CD8-positive, alpha-beta memory T cell (primary cell): ENCODE data around the gene SIGLEC12. TPM values are rescaled to one million over a fixed set of nuclear protein-coding genes. Genes with fewer than 3 reads are reported as not detected.
"Not testable (repeated sequence)": the region's sequence is repeated elsewhere in the genome, so short reads cannot be mapped to it uniquely, and the experiment has no call there.

Source experiments
- CTCF ChIA-PET: fragments of 350-600 bp; sonication (Branson Sonifier 250); formaldehyde crosslinking; loops from one replicate; lab custom pipeline; 2021; ENCODE audit warnings: antibody characterized with exemption; lab: Charles Lee
- POLR2A ChIA-PET: fragments of 350-600 bp; sonication (Branson Sonifier 250); formaldehyde crosslinking; loops from one replicate; lab custom pipeline; 2021; ENCODE audit warnings: antibody characterized with exemption; lab: Charles Lee
- DNase-seq, 5 donors: peaks; one replicate each; pipeline versions ENCODE4 v3.0.0 to v3.0.0-alpha.2; 2020 to 2022; ENCODE audit warnings: mixed read lengths in 1 of 5
- H3K27ac ChIP-seq: one replicate; pipeline ENCODE4 v1.7.0; 2013; ENCODE audit warnings: low read depth, mild to moderate bottlenecking, low read length, moderate library complexity
- H3K27me3 ChIP-seq: 2 replicates; pipeline ENCODE4 v1.7.0; 2013; ENCODE audit warnings: low read length, mild to moderate bottlenecking; ENCODE audit not compliant: insufficient read depth, poor library complexity, severe bottlenecking
- H3K36me3 ChIP-seq: 2 replicates; pipeline ENCODE4 v1.7.0; 2013; ENCODE audit warnings: mild to moderate bottlenecking, low read length, moderate library complexity; ENCODE audit not compliant: insufficient read depth
- H3K4me1 ChIP-seq: 2 replicates; pipeline ENCODE4 v1.7.0; 2013; ENCODE audit warnings: mild to moderate bottlenecking, low read length, moderate library complexity; ENCODE audit not compliant: insufficient read depth
- H3K4me3 ChIP-seq: 2 replicates; pipeline ENCODE4 v1.7.0; 2013; ENCODE audit warnings: mild to moderate bottlenecking, low read length
- H3K9me3 ChIP-seq: 2 replicates; pipeline ENCODE4 v1.7.0; 2013; ENCODE audit warnings: mild to moderate bottlenecking, low read length
- H3K27ac Mint-ChIP-seq, 8 donors: one replicate each; pipeline ENCODE4 v1.8.0; 2020 to 2021; ENCODE audit warnings: mixed read lengths in 8 of 8, mild to moderate bottlenecking in 6 of 8, inconsistent platforms in 3 of 8, moderate library complexity in 3 of 8
- H3K27me3 Mint-ChIP-seq, 2 donors: one replicate each; pipeline ENCODE4 v1.8.0; 2020 to 2021; ENCODE audit warnings: mixed read lengths in 2 of 2, mild to moderate bottlenecking in 1 of 2, moderate library complexity in 1 of 2
- H3K36me3 Mint-ChIP-seq, 3 donors: one replicate each; pipeline ENCODE4 v1.8.0; 2020 to 2021; ENCODE audit warnings: mixed read lengths in 3 of 3, inconsistent platforms in 1 of 3, mild to moderate bottlenecking in 1 of 3
- H3K4me1 Mint-ChIP-seq, 3 donors: one replicate each; pipeline ENCODE4 v1.8.0; 2020 to 2021; ENCODE audit warnings: mixed read lengths in 3 of 3, inconsistent platforms in 1 of 3, mild to moderate bottlenecking in 1 of 3
- H3K4me3 Mint-ChIP-seq, 7 donors: one replicate each; pipeline ENCODE4 v1.8.0; 2020 to 2021; ENCODE audit warnings: mixed read lengths in 7 of 7, mild to moderate bottlenecking in 6 of 7, moderate library complexity in 4 of 7, inconsistent platforms in 2 of 7
- H3K9me3 Mint-ChIP-seq, 5 donors: one replicate each; pipeline ENCODE4 v1.8.0; 2020 to 2022; ENCODE audit warnings: mixed read lengths in 5 of 5, mild to moderate bottlenecking in 3 of 5, moderate library complexity in 2 of 5, inconsistent platforms in 1 of 5
- polyA plus RNA-seq: library from polyadenylated mRNA; unstranded; fragments of 300-500 nt; fragmentation: Illumina TruSeq; gene quantifications from one replicate; pipeline ENCODE4 v1.2.3, GENCODE V29; 2021
- total RNA-seq, 2 experiments: library from RNA; stranded (reverse); gene quantifications; one replicate each; pipeline ENCODE4 v1.2.3, GENCODE V29; 2021

The SIGLEC12 gene
- total and polyA plus RNA-seq, 3 experiments from 2014 or later = 0.31 to 1.0 (median 0.60) TPM

DNA sequence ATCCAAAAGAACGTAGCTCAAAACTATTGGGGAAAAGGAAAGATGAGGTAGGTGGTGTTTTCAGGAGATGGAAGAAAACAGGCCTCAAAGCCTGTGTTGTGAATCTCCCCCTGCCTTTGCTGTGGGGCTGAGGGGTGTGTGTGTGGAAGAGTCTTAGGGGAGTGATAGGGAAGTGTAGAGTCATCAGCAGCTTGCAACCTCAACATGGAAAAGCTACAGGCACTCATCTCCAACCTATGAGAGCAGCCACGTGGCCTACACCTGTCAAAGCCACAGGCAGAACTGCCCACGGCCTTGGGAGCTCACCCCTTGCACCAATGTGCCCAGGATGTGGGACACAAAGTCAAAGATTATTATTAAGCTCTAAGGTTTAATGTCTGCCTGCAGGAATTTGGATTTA lies 4.3 kb upstream of the SIGLEC12 start:
- no peaks in the 10 kb centered on the region for H3K4me1 ChIP-seq

DNA sequence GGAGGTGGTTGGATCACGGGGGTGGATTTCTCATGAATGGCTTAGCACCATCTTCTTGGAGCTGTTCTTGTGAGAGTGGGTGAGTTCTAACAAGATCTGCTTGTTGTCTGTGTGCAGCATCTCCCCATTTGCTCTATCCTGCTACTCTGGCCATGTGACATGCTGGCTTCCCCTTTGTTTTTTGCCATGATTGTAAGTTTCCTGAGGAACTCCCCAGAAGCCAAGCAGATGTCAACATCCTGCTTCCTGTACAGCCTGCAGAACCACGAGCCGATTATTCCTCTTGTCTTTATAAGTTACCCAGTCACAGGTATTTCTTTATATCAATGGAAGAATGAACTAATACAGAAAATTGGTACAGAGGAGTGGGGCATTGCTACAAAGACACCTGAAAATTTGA lies 2.3 kb upstream of the SIGLEC12 start:
- H3K9me3 Mint-ChIP-seq = peaks cover 0 to 6% (median 3%) of the 10 kb centered on the region in 5 donors
- H3K36me3 Mint-ChIP-seq = no peaks in the 10 kb centered on the region
- H3K27ac ChIP-seq = no peak overlapping the region
- CTCF ChIA-PET = no interaction called here
- no peaks in the 10 kb centered on the region for H3K4me1 ChIP-seq
- H3K27ac Mint-ChIP-seq = no peak overlapping the region
- H3K36me3 ChIP-seq = no peaks in the 10 kb centered on the region
- H3K4me3 Mint-ChIP-seq = no peak overlapping the region
- no peak for DNase-seq
- no peak overlapping the region for H3K4me3 ChIP-seq
- H3K9me3 ChIP-seq = no peaks in the 10 kb centered on the region
- H3K27me3 ChIP-seq = no peaks in the 10 kb centered on the region
- peaks cover 3 to 8% of the 10 kb centered on the region in 2 donors for H3K27me3 Mint-ChIP-seq
- POLR2A ChIA-PET = no interaction called here
- H3K4me1 Mint-ChIP-seq = peaks cover 0 to 5% (median 3%) of the 10 kb centered on the region in 3 donors

More for the DNA sequence above, 4.3 kb upstream of the SIGLEC12 start:
- no peaks in the 10 kb centered on the region for H3K36me3 Mint-ChIP-seq
- no peak for DNase-seq
- Histone ChIP-seq H3K9me3 (no peaks in the 10 kb centered on the region), H3K27ac (no peak overlapping the region), H3K4me3 (no peak overlapping the region), H3K27me3 (no peaks in the 10 kb centered on the region), H3K36me3 (no peaks in the 10 kb centered on the region)
- peaks cover 0 to 6% (median 3%) of the 10 kb centered on the region in 5 donors for H3K9me3 Mint-ChIP-seq
- peaks cover 8 to 22% of the 10 kb centered on the region in 2 donors for H3K27me3 Mint-ChIP-seq
- CTCF ChIA-PET = interaction anchor here (1.2 kb wide), 1 partner anchor 33 kb away, joined by 3 read pairs; no protein-coding TSS in a partner anchor
- no peak overlapping the region for H3K4me3 Mint-ChIP-seq
- no peak overlapping the region for H3K27ac Mint-ChIP-seq
- POLR2A ChIA-PET = no interaction called here
- H3K4me1 Mint-ChIP-seq = peaks cover 0 to 5% (median 3%) of the 10 kb centered on the region in 3 donors

DNA sequence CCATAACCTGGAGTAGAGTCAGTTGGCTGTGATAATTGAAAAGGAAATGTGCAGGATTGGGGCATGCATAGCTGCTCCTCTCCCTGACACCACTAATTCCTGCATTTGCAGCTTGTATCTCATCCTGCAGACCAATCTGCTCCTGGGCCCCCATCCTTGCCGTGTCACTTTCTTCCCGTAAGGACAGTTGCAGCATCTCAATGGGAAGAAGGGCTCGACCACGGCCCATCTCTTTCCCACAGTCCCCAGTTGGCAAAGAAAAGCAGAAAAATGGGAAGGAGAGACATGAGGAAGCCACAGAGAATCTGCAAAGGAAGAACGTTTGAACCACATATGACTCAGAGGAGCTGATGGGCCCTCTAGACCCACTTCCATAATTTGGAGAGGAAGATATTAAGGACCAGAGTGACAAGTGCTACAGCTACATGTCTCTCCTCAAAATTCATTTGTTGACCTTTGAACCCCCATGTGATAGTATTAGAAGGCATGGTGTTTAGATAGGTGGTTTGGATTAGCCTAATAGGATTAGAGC lies 1.8 kb upstream of the SIGLEC12 start:
- no peak for DNase-seq
- no peaks in the 10 kb centered on the region for H3K36me3 Mint-ChIP-seq
- no peak overlapping the region for H3K27ac ChIP-seq
- H3K4me1 ChIP-seq = no peaks in the 10 kb centered on the region
- no peak overlapping the region for H3K4me3 ChIP-seq
- H3K27me3 ChIP-seq = no peaks in the 10 kb centered on the region
- POLR2A ChIA-PET = no interaction called here
- peaks cover 3 to 13% of the 10 kb centered on the region in 2 donors for H3K27me3 Mint-ChIP-seq
- H3K4me3 Mint-ChIP-seq = no peak overlapping the region
- H3K4me1 Mint-ChIP-seq = peaks cover 0 to 5% (median 3%) of the 10 kb centered on the region in 3 donors
- peaks cover 0 to 6% (median 3%) of the 10 kb centered on the region in 5 donors for H3K9me3 Mint-ChIP-seq
- H3K27ac Mint-ChIP-seq = peak overlapping the region in 1 of 8 donors; percentile 44
- no peaks in the 10 kb centered on the region for H3K36me3 ChIP-seq
- no peaks in the 10 kb centered on the region for H3K9me3 ChIP-seq
- CTCF ChIA-PET = no interaction called here

DNA sequence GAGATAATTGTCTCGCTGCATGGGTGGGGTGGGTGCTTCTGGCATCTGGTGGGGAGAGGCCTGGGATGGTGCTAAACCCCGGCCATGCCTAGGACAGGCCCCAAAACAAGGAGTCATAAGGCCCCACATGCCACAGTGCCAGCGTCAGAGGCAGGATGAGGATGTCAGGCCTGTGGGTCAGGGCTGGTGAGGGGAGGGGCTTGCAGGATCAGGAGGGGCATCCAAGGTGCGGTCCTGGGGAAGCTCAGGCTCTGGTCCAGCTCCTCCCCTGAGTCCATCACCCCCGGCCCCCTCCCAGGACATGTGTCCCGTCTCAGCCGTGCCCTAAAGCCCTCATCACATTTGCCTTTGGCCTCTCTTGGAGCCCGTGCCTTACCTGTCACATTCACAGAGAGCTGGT lies 669 bp downstream of the SIGLEC12 start:
- H3K4me3 Mint-ChIP-seq, H3K36me3 Mint-ChIP-seq, DNase-seq, H3K4me1 Mint-ChIP-seq, H3K27me3 ChIP-seq, H3K9me3 Mint-ChIP-seq, H3K4me3 ChIP-seq, CTCF ChIA-PET, H3K9me3 ChIP-seq, H3K27ac ChIP-seq, H3K4me1 ChIP-seq, POLR2A ChIA-PET, H3K36me3 ChIP-seq: not testable (repeated sequence)
- Mint-ChIP-seq H3K27ac (peak overlapping the region in 1 of 8 donors; percentile 33), H3K27me3 (peaks cover 3 to 13% of the 10 kb centered on the region in 2 donors)

DNA sequence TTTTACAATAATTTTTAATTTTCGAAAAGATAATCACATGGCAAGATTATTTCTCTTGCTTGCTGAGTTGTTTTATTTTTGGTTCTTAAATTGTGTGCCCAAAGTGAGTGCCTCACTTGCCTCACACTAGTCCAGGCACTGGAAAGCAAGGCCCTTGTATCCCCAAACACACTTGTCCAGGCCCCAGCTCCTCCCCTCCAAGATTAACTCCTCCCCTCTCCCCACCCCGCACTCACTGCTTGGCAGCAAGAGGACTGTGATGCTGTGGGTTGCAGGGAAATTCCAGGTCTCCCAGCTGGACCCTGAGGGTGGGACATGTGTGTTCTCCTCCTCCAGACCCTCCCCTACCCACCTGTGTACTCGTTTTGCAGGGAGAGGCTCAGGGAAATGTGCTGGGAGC lies 3.9 kb downstream of the SIGLEC12 start:
- ChIA-PET CTCF (no interaction called here), POLR2A (no interaction called here)
- H3K27ac Mint-ChIP-seq = no peak overlapping the region

DNA sequence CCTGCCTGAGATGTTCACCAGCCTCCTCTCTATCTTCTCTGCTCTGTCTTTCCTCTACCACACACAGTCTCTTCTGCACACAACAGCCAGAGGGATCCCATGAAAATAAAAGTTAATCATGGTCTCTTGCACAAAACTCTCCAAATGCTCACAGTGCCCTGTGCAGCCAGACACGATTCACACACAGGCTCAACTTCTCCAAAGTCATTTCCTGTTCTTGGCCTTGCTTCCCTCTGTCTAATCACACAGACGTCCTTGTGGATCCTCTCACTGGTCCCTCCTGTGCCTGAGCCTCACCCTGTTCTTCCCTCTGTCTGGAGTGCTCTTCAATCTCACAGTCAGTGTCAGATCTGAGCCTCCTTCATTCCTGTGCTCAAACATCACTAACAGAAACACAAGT lies 7.8 kb downstream of the SIGLEC12 start:
- no peaks in the 10 kb centered on the region for H3K27me3 ChIP-seq
- DNase-seq = no peak
- Mint-ChIP-seq H3K27me3 (peaks cover 14 to 29% of the 10 kb centered on the region in 2 donors), H3K4me1 (no peaks in the 10 kb centered on the region), H3K4me3 (no peak overlapping the region), H3K27ac (no peak overlapping the region), H3K9me3 (no peaks in the 10 kb centered on the region), H3K36me3 (no peaks in the 10 kb centered on the region)
- H3K4me1 ChIP-seq = no peaks in the 10 kb centered on the region
- H3K4me3 ChIP-seq = no peak overlapping the region
- POLR2A ChIA-PET = no interaction called here
- H3K36me3 ChIP-seq = no peaks in the 10 kb centered on the region
- no peaks in the 10 kb centered on the region for H3K9me3 ChIP-seq
- CTCF ChIA-PET = no interaction called here
- H3K27ac ChIP-seq = no peak overlapping the region

More for the DNA sequence above, 3.9 kb downstream of the SIGLEC12 start:
- Histone ChIP-seq H3K4me1 (no peaks in the 10 kb centered on the region), H3K27ac (no peak overlapping the region), H3K36me3 (no peaks in the 10 kb centered on the region), H3K9me3 (no peaks in the 10 kb centered on the region), H3K4me3 (no peak overlapping the region), H3K27me3 (no peaks in the 10 kb centered on the region)
- no peak for DNase-seq
- Mint-ChIP-seq H3K27me3 (peaks cover 5 to 27% of the 10 kb centered on the region in 2 donors), H3K4me1 (peaks cover 0 to 5% (median 3%) of the 10 kb centered on the region in 3 donors), H3K36me3 (no peaks in the 10 kb centered on the region), H3K9me3 (no peaks in the 10 kb centered on the region), H3K4me3 (no peak overlapping the region)

DNA sequence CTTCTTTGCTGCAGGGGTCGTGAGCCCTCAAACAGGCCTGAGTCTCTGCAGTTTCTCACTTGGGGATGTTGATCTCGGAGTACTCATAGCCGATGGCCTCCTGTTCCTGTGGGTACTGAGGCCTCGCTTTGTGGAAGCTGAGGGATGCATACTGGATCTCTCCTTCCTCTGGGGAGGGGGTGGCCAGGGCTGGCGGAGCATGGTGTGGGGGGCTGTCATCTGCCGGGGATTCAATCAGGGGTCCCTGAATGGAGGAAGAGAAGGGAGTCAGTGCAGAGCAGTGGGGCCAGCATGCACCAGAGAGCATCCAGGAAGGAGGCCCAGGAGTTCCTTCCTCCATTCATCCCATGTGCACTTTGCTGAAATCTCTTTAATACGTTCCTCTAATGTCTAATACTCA lies 10.0 kb downstream of the SIGLEC12 start:
- DNase-seq = no peak
- POLR2A ChIA-PET = no interaction called here
- H3K4me1 ChIP-seq = no peaks in the 10 kb centered on the region
- H3K9me3 Mint-ChIP-seq = no peaks in the 10 kb centered on the region
- no peak overlapping the region for H3K4me3 Mint-ChIP-seq
- H3K9me3 ChIP-seq = no peaks in the 10 kb centered on the region
- no peaks in the 10 kb centered on the region for H3K36me3 ChIP-seq
- H3K27me3 ChIP-seq = no peaks in the 10 kb centered on the region
- H3K27ac Mint-ChIP-seq = no peak overlapping the region
- CTCF ChIA-PET = no interaction called here
- H3K36me3 Mint-ChIP-seq = no peaks in the 10 kb centered on the region
- no peaks in the 10 kb centered on the region for H3K4me1 Mint-ChIP-seq
- no peak overlapping the region for H3K4me3 ChIP-seq
- no peak overlapping the region for H3K27ac ChIP-seq
- H3K27me3 Mint-ChIP-seq = peaks cover 14 to 24% of the 10 kb centered on the region in 2 donors

DNA sequence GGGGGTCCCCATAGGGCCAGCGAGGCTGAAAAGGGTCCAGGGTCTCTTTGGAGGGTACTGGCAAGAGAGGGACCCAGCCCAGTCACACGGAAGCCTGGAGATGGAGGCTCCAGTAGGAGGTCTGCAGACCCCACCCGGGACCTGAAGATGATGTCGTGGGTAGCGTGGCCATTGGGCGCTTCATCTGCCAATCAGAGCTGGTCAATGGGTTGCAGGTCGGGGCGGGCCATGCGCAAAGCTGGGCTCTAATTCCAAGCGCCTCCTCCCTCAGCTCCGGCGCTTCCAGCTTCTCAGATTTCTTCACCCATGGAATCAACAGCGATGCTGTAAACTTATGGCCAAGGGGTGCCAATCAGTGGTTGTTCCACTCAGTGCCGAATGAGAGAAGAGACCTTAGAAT lies 10.9 kb downstream of the SIGLEC12 start:
- Mint-ChIP-seq H3K9me3 (peaks cover 0 to 1% (median 0%) of the 10 kb centered on the region in 5 donors), H3K27me3 (peaks cover 13 to 29% of the 10 kb centered on the region in 2 donors), H3K4me1 (no peaks in the 10 kb centered on the region), H3K36me3 (no peaks in the 10 kb centered on the region), H3K4me3 (no peak overlapping the region), H3K27ac (no peak overlapping the region)
- no peak overlapping the region for H3K27ac ChIP-seq
- ChIA-PET CTCF (no interaction called here), POLR2A (no interaction called here)
- H3K36me3 ChIP-seq = no peaks in the 10 kb centered on the region
- no peak for DNase-seq
- H3K4me1 ChIP-seq = no peaks in the 10 kb centered on the region
- H3K9me3 ChIP-seq = no peaks in the 10 kb centered on the region
- H3K4me3 ChIP-seq = no peak overlapping the region
- H3K27me3 ChIP-seq = no peaks in the 10 kb centered on the region
